NCI-H187 (cell line): Measurements from ENCODE around the gene TAPBP.
A peak's percentile ranks its signal among the peaks of the same experiment; 100 is the strongest.
"Not testable (repeated sequence)": the region's sequence is repeated elsewhere in the genome, so short reads cannot be mapped to it uniquely, and the experiment has no call there.

Experiments
- DNase-seq, 2 experiments: peaks; one replicate each; lab custom pipeline; 2025; lab: John Stamatoyannopoulos, UW

TAPBP gene

DNA sequence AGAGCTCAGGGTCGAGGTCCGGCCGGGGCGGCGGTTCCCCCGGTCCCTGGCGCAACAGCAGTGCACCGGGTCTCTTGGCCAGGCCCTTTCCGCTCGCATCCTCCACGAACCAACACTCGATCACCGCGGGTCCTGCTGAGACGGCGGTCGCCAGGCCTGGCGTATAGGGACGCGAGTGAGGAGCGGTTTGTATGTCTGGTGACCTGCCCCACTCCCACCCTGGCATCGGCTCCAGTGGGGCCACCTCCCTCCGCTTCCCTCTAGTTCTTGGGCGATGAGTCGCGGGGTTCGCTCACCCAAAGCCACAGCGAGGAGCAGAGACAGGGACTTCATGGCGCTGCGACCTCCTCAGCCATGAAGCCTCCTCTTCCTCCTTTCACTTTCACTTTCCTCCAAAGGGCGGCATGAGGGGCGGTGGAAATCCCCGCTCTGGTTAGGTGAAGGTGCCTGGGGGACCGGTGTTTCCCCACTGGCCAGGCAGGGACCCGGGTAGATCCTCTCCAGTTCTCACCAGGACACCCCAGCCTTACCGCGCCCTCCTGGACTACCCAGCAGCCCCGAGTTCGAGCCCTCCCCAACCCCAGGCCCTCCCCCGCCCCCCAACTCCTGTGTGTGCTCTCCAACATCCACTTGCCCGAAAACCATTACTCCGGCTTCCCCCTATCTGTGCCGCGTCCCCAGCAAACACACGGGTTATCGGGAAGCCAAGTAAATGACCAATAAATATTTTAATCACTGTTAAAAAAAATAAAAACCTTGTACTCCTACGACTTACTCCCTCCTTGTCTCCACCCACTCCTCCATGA is at the start of gene TAPBP:
Gene TAPBP (minus strand): TSS at position 370 of the 806 bp plus-strand sequence. CDS start 37 bp downstream, at position 333.
- DNase-seq = peak in 1 of 2 experiments; percentile 16

DNA sequence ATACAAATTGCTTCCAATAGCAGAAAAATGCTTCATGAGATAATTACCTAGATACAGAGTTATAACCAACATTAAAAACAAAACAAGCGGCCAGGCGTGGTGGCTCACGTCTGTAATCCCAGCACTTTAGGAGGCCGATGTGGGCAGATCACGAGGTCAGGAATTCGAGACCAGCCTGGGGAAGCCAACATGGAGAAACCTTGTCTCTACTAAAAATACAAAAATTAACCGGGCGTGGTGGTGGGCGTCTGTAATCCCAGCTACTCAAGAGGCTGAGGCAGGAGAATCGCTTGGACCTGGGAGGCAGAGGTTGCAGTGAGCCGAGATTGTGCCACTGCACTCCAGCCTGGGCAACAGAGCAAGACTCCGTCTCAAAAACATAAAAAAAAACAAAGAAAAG is 49.6 kb upstream of the TAPBP start:
- not testable (repeated sequence) for DNase-seq

DNA sequence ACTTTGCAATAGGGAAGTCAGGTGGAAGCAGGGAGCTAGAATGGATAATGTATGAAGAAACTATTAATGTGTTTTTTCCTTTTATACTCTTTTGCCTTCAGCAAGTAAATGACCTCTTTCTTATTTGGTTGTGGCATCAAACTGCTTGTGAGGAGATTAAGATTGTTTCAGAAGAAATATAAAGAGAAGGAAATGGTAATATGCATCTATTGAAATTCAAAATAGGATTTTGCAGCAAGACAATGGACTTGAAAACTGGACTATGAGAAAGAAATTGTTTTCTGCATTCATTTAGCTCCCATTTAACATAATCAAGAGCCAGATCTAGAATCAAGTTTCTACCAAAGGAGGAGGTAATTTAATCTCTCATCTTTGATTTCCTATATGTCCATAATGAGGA is 45.5 kb upstream of the TAPBP start:
- no peak for DNase-seq

DNA sequence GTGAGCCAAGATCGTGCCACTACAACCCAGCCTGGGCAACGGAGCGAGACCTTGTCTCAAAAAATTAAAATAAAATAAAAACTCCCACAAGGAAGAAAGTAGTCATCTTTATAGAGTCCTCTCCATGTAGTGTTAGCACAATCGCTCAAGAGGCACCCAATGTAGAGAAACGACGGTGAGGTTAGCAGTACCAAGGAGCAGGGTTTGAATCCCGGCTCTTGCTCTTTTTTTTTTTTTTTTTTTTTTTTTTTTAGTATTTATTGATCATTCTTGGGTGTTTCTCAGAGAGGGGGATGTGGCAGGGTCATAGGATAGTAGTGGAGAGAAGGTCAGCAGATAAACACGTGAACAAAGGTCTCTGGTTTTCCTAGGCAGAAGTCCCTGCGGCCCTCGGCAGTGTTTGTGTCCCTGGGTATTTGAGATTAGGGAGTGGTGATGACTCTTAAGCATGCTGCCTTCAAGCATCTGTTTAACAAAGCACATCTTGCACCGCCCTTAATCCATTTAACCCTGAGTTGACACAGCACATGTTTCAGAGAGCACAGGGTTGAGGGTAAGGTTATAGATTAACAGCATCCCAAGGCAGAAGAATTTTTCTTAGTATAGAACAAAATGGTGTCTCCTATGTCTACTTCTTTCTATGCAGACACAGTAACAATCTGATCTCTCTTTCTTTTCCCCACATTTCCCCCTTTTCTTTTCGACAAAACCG is 43.4 kb upstream of the TAPBP start:
- not testable (repeated sequence) for DNase-seq

DNA sequence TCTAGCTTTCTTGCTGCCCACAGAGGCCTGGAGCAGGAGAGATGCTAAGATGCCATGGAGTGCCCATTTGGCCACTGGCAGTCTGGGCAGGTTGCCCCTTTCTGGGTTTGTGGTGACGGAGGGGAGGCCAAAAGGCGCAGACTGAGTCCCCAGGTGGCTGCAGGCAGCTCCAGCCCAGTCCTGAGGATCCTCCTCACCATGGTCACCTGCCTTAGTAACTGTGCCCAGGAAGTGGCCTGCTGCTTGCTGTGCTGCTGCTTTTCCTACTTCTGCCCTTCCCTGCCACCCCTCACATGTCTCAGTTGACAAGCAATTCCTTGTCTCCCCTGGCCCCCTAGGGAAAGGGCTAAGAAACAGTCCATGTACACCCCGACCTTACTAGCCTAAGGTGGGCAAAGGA is 42.4 kb upstream of the TAPBP start:
- DNase-seq = no peak

DNA sequence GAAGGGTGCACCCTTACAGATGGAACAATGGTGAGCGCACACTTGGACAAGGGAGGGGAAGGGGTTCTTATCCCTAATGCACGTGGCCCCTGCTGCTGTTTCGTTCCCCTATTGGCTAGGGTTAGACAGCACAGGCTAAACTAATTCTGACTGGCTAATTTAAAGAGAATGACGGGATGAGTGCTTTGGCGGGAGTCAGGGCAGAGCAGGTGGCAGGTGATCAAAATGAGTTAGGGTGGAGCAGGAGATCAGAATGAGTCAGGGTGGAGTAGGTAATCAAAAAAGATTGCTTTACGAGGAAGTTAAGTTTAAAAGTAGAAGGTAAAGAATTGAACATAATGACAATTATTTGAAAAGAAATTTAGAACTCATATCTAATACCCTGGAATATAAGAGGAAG is 42.0 kb upstream of the TAPBP start:
- DNase-seq = not testable (repeated sequence)

DNA sequence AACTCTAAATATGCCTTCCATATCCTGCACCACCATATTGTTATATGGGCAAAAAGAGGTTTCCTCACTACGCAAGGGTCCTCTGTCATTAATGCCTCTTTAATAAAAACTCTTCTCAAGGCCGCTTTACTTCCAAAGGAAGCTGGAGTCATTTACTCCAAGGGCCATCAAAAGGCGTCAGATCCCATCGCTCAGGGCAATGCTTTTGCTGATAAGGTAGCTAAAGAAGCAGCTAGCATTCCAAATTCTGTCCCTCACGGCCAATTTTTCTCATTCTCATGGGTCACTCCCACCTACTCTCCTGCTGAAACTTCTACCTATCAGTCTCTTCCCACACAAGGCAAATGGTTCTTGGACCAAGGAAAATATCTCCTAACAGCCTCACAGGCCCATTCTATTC is 33.9 kb upstream of the TAPBP start:
- DNase-seq = no peak

DNA sequence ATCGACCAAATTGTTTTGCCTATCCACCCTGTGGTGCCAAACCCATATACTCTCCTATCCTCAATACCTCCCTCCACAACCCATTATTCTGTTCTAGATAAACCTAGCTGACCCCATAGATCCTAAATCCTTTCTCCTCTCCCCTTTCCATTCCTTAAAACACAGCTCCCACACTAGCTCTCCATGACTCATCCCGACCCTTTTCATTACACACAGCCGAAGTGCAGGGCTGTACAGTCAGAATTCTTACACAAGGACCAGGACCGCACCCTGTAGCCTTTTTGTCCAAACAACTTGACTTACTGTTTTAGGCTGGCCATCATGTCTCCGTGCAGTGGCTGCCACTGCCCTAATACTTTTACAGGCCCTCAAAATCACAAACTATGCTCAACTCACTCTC is 33.1 kb upstream of the TAPBP start:
- not testable (repeated sequence) for DNase-seq

DNA sequence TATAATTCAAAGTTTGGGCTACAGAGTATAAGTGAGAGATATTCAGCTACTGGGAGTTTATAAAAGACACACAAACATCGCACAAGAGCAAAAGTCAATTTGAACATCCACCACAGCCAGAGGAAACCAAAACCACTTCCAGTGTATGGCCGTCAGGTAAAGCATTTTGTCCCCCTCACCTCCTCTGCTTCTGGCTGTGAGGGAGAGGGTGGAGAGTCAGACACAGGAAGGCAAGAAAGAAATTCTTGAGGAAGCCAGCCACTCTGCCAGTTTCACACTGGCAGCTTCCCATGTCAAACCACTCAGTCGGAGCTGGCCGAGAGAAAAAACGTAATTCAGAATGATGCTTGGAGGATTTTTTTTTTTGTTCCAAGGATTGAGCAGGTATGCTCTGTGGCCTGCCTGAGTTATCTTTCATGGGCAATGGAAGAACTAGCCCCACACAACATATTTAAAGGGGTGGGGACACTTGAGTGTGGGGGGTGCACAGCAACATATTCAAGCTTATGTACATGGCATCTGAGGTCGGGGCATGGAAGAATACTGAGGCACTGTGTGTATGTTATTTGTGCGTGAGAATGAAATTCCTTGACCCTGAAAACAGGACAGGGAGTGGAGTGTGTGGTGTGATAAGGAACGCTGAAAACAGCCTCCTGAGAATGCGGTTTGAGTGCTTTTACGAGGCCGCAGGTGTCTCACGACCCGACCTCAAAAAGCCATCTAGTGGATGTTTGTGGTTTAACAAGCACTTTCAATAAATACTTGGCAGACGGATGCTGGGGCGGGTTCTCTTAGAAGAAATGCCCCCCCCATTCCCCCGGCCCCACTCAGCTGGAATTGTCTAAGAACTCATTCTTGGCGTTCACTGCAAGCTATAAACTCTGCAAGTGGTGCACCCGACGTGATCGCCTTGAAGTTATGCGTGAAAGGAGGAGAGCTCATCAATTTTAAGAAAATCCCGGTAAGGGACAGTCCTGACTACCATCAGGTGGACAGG is 31.1 kb upstream of the TAPBP start:
- peak; percentile 50 to 73 for DNase-seq

DNA sequence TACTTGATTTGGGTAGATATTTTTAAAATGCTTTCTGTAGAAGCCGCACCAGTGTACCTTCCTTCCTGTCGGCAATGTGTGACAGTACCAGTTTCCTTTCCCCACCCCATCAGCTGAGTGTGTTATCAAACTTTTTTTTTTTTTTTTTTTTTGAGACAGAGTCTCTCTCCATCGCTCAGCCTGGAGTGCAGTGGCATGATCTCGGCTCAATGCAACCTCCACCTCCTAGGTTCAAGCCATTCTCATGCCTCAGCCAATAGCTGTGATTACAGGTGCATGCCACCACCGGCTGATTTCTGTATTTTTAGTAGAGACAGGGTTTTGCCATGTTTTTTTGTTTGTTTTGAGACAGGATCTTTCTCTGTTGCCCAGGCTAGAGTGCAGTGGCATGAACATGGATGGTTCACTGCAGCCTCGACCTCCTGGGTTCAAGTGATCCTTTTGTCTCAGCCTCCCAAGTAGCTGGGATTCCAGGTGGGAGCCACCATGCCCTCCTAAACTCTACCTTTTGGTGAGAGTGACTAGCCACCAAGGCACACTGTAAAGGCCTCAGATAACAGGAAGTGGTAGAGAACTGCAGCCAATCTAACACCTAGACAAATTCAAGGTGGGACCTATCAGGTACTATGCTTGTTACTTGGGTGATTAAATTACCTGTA is 30.2 kb upstream of the TAPBP start:
- DNase-seq = no peak

DNA sequence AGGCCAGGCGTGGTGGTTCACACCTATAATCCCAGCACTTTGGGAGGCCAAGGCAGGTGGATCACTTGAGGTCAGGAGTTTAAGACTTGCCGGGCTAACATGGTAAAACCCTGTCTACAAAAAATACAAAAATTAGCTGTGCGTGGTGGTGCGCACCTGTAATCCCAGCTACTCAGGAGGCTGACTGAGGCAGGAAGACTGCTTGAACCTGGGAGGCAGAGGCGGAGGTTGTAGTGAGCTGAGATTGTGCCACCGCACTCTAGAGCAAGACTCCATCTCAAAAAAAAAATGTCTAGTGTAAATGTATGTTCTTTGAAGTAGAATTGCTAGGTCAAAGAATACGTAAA is 29.7 kb upstream of the TAPBP start:
- DNase-seq = not testable (repeated sequence)

DNA sequence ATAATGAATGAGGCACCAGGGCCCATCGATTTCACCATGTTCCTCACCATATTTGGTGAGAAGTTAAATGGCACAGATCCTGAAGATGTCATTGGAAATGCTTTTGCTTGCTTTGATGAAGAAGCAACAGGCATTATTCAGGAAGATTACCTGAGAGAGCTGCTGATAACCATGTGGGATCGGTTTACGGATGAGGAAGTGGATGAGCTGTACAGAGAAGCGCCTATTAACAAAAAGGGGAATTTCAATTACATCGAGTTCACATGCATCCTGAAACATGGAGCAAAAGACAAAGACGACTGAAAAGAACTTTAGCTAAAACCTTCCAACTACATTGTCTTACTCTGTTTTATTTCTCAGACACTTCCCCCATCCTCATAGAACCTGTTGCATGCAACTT is 25.3 kb upstream of the TAPBP start:
- DNase-seq = no peak

DNA sequence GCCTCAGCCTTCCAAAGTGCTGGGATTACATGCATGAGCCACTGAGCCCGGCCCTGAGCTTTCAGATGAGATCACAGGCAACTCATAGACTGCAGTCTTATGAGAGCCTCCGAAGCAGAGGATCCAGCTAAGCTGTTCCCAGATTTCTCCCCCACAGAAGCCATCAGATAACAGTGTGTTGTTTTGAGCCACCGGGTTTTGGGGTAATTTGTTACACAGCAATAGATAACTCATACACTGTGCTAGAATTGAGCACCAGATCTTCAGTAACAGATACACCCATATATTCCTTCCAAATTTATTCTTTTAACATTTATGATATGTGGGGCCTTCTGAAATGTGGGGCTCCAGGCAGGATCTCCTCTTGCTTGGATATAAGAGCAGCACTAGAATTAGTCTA is 22.6 kb upstream of the TAPBP start:
- no peak for DNase-seq

DNA sequence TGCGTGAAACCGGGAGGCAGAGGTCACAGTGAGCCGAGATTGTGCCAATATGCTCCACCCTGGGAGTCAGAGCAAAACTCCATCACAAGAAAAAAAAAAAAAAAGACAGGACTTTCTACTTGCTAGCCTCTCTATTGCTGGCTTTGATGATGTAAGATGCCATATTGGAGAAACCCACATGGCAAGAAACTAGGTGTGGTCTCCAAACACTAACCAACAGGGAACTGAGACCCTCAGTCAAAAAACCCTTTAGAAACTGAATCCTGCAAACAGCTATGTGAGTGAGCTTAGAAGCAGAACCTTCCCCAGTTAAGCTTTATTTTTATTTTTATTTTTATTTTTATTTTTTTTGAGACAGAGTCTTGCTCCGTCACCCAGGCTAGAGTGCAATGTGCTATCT is 22.0 kb upstream of the TAPBP start:
- DNase-seq = no peak

DNA sequence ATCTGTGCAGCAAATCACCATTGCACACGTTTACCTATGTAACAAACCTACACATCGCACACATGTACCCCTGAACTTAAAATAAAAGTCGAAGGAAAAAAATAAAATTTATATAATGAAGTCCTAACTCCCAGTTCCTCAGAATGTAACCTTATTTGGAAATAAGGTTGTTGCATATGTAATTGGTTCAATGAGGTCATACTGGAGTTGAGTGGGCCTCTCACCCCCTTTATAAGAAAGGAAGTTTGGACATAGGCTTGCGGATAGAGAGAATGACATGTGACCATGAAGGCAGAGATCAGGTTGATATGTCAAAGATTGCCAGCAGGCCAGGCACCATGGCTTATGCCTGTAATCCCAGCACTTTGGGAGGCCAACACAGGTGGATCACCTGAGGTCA is 19.8 kb upstream of the TAPBP start:
- DNase-seq = no peak

DNA sequence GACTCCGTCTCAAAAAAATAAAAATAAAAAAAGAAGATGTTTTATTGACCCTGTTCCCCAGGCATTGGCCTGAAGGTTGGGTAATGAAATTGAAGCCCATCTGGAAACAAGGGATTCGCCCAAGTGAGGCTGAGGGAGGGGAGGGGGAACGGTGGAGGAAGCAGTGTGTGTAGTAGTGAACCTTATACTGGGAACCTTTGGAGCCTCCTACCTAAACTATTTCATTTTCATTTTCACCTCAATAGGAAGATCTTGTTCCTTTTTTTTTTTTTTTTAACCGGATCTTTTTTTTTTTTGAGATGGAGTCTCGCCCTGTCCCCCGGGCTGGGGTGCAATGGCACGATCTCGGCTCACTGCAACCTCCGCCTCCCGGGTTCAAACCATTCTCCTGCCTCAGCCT is 16.9 kb upstream of the TAPBP start:
- DNase-seq = no peak

DNA sequence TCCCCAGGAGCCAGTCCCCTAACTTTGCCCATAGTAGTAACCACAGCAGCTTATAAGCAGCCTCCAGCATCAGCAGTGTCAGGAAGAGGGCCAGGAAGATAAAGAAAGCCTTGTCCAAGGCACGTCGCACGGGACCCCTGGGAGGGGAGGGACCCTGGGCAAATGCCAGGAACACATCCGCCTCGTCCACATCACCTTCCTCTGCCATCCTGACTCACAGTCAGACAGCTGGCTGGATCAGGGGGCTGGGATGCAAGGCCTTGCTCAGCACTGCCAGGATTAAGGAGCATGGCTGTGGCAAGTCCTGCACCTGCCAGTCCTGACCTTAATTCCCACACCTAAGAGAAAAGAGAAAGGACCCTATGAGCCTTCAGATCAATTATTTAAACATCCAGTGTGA is 15.2 kb upstream of the TAPBP start:
- no peak for DNase-seq

DNA sequence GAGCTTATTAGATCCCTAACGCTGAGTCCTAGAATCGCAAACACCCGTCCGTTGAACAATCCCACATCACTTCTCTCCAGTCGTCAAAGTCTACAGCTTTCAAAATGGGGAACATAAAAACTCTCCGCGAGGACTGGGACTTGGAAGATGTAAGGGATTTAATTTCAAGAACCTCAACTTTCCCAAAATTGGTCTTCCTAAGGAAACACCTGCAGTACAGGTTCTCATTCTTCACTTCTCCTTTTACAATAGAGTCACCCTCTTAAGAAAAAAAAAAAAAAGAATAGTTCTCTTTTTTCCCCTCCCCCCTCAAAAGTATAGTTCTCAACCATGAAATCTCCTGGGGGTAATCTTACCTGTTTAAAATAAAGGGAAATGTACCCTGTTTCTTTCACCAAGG is 10.2 kb upstream of the TAPBP start:
- DNase-seq = no peak

DNA sequence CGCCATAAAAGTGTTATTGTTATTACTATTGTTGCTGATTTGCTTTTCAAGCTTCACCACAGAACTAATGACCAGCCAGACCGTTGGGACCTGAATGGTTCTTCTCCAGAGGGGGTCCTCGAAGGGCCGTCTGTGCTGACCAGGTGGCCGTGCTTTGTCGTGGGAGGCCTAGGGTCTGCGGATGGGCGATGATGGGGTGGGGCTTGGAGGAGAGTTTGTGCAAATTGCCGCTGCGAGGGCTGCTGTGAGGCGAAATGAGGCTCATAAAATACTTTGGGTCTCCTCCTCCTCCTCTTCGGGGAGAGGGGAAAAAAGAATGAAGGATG is 9.7 kb upstream of the TAPBP start:
- no peak for DNase-seq

DNA sequence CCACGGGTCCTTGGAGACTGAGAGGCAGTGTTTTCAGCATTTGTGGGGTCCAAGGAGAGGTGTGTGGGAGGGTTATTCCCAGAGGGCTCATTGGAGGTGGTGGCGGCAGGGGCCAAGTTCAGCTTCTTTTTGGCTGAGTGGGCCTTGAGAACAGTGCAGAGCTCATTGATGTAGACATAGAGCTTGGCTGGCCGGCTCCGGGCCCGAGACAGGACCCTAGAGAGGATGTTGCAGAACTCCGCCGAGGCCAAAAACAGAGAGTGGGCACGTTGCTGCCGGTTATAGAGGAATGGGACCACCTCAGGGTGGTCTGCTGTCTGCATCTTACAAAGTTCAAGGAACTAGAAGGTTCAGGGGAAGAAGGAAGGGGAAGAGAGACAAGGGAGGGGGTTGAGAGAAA is 7.3 kb upstream of the TAPBP start:
- no peak for DNase-seq

DNA sequence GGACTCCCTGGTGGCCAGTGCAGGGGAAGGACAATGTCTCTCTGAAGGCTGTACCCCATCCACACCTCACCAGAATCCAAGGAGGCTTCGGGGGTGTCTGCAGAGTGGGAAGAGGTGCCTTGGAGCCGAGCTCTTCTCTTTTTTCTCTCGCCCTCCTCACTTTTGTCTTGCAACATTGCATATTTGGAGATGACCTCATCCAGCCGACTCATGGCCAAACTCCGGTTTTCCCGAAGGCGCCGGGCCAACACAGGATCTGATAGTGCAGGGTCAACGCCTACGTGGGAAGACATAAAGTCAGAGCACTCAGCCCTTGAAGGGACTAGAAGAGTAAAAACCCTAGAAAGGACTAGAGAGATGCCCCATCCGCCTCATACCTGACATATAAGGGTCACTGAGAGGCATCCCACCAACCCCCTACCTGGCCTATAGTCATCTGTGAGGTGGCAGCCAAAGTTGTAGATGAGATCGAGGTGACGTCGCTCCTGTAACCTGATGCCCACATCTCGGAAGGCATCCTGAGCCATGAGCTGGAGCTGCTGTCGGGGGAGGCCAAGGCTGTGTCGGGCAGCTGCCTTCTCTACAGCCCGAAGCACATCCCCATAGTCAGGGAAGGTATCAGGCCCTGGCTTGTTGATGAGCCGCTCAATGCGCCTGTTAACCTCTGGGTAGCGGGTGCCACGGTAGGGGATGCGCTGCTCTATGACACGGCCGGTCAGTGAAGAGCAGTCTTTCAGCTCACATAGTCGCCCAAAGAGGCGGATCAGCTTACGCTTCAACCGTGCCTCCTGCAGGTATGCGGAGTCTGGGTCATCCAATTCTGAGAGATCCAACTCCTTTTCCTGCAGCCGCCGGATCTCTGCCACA is 6.7 kb upstream of the TAPBP start:
- DNase-seq = no peak
